ENCODE measurements around the gene SATL1. TPM values are rescaled to one million over a fixed set of nuclear protein-coding genes. Genes with fewer than 3 reads are reported as not detected.

Gene SATL1
- total RNA-seq, 4 donors from 2014 or later, result not detected

DNA sequence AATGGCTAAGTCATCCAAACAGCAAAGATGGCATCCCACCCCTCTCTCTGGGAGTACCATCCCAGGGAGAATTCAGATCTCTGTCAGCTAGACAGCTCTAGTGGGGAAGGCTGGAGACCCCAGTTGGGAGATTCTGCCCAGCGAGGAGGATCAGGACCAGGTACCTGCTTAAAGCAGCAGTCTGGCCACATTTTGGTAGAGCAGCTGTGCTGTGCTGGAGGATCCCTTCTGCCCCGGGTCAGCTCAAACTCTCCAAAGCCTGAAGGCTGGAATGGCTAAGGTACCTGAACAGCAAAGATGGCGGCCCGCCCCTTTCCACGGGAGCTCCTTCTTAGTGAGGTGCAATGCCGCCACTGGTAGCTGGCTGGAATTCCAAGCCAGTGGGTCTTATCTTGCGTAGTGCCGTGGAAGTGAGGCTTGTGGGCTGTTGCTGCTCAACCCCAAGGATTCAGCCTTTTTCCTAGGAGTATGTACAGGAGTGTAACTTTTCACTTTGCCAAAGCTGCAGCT, 40.1 kb downstream of the SATL1 start:
- Histone ChIP-seq H3K27ac (no peak overlapping the region), H3K4me3 (no peak overlapping the region), H3K9me3 (no peaks in the 10 kb centered on the region), H3K27me3 (no peaks in the 10 kb centered on the region), H3K4me1 (no peaks in the 10 kb centered on the region), H3K36me3 (no peaks in the 10 kb centered on the region)
- WGBS, 2 donors, result no CpG with 5 or more reads among the region's 8 CpGs
- intact Hi-C loops (cut with DNase I), result no loop called here
- TF ChIP-seq, protein P1, sequence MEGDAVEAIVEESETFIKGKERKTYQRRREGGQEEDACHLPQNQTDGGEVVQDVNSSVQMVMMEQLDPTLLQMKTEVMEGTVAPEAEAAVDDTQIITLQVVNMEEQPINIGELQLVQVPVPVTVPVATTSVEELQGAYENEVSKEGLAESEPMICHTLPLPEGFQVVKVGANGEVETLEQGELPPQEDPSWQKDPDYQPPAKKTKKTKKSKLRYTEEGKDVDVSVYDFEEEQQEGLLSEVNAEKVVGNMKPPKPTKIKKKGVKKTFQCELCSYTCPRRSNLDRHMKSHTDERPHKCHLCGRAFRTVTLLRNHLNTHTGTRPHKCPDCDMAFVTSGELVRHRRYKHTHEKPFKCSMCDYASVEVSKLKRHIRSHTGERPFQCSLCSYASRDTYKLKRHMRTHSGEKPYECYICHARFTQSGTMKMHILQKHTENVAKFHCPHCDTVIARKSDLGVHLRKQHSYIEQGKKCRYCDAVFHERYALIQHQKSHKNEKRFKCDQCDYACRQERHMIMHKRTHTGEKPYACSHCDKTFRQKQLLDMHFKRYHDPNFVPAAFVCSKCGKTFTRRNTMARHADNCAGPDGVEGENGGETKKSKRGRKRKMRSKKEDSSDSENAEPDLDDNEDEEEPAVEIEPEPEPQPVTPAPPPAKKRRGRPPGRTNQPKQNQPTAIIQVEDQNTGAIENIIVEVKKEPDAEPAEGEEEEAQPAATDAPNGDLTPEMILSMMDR (IDR thresholded peaks at IDR 0.05), result no peak
- TF ChIP-seq POLR2A (IDR thresholded peaks at IDR 0.05), result no peak
- DNase-seq, result no peak

DNA sequence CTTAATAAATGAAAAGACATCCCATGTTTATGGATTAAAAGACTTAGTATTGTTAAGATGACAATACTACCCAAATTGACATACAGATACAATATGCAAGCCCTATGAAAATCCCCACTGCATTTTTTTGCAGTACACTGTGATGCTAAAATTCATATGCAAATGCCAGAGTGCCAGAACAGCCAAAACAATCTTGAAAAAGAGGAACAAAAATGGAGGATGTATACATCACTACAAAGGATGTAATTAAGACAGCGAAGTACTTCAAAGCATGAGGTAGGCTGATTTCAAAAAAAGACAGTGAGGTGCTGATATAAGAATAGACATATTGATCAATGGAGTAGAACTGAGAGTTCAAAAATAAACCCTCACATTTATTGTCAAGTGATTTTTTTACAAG, 47.3 kb downstream of the SATL1 start:
- TF ChIP-seq, protein P1 (IDR thresholded peaks at IDR 0.05), result no peak
- no peak for TF ChIP-seq POLR2A (IDR thresholded peaks at IDR 0.05)
- no peaks in the 10 kb centered on the region for H3K9me3 ChIP-seq
- intact Hi-C loops (cut with DNase I), result no loop called here
- WGBS, 2 donors, result 48 to 73% methylated on average over 1 of the region's 1 CpG
- H3K4me1 ChIP-seq, result no peaks in the 10 kb centered on the region
- no peaks in the 10 kb centered on the region for H3K27me3 ChIP-seq
- H3K27ac ChIP-seq, result no peak overlapping the region
- DNase-seq, result no peak
- H3K36me3 ChIP-seq, result no peaks in the 10 kb centered on the region
- no peak overlapping the region for H3K4me3 ChIP-seq

DNA sequence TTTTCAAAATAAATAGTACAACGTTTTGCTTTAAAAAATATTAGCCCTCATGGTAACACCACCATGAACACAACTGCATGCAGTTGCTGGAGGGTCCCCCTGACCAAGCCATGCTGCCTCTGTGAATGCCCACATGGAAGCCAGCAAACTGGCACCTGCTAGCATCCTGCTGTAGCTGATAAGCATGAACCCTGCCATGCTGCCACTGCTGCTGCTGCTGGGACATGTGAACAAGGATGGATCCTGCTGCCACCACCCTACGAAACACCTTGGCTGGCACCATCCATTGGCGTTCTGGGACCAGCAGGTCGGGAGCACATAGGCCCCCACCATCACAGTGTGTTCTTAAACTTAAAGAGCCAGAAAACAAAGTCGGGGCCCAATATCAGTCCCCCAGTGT, 83.9 kb downstream of the SATL1 start:
- intact Hi-C loops (cut with DNase I), result no loop called here
- H3K9me3 ChIP-seq, result no peaks in the 10 kb centered on the region

DNA sequence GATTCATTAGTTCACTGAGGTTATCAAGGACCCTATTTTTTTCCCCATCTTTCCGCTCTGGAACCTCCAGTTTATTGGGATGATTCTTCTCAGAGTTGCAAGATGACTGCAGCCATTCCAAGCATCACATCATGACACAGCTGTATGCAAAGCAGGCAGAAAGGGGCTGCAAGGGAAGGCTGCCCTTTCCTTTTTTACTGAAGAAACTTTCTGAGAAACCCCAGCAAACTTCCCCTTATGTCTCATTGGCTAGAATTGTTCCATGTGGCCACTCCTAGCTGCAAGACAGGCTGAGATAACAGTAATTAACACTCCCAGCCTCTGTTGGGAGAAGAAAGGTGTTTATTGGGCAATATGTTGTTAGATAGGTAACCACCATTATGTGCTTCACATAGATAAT, 102.6 kb downstream of the SATL1 start:
- no peaks in the 10 kb centered on the region for H3K27me3 ChIP-seq
- intact Hi-C loops (cut with DNase I), result no loop called here
- H3K9me3 ChIP-seq, result no peaks in the 10 kb centered on the region
- DNase-seq, result no peak
- WGBS, 2 donors, result 100% methylated on average over 1 of the region's 1 CpG; no CpG with 5 or more reads in 1 of the 2 donors
- H3K4me3 ChIP-seq, result no peak overlapping the region
- TF ChIP-seq, protein P1 (IDR thresholded peaks at IDR 0.05), result no peak
- TF ChIP-seq POLR2A (IDR thresholded peaks at IDR 0.05), result no peak
- no peak overlapping the region for H3K27ac ChIP-seq
- no peaks in the 10 kb centered on the region for H3K36me3 ChIP-seq
- H3K4me1 ChIP-seq, result no peaks in the 10 kb centered on the region

More for the DNA sequence above, 83.9 kb downstream of the SATL1 start:
- WGBS, 2 donors, result 33 to 45% methylated on average over 1 to 5 of the region's 5 CpGs
- Histone ChIP-seq H3K4me1 (no peaks in the 10 kb centered on the region), H3K36me3 (no peaks in the 10 kb centered on the region), H3K27ac (no peak overlapping the region), H3K4me3 (no peak overlapping the region), H3K27me3 (no peaks in the 10 kb centered on the region)
- TF ChIP-seq POLR2A (IDR thresholded peaks at IDR 0.05), result no peak
- TF ChIP-seq, protein P1 (IDR thresholded peaks at IDR 0.05), result no peak
- no peak for DNase-seq

DNA sequence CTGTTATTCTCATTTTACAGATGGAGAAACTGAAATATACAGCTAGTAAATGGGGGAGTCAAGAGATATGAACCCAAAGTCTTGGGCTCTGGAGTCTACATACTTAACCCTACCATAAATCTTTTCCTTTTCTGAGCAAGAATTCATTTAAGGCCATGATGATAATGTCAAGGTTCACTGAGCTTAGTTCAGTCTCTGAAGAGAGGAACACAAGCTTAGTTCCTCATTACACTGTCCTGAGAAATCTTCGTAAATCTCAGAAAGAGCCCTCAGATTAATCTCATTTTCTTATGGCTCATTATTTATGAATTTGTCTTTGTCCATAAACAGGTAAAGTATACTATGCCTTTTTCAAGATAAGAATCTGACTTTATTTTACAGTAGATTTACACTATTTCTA, 104.2 kb downstream of the SATL1 start:
- no peak overlapping the region for H3K4me3 ChIP-seq
- intact Hi-C loops (cut with DNase I), result no loop called here
- WGBS, 2 donors, result 71 to 73% methylated on average over 1 of the region's 1 CpG
- no peaks in the 10 kb centered on the region for H3K36me3 ChIP-seq
- DNase-seq, result no peak
- no peak for TF ChIP-seq POLR2A (IDR thresholded peaks at IDR 0.05)
- TF ChIP-seq, protein P1 (IDR thresholded peaks at IDR 0.05), result no peak
- no peaks in the 10 kb centered on the region for H3K27me3 ChIP-seq
- H3K4me1 ChIP-seq, result no peaks in the 10 kb centered on the region
- H3K9me3 ChIP-seq, result no peaks in the 10 kb centered on the region
- H3K27ac ChIP-seq, result no peak overlapping the region
